ENCODE data around the gene SCN1B.

SCN1B gene

DNA sequence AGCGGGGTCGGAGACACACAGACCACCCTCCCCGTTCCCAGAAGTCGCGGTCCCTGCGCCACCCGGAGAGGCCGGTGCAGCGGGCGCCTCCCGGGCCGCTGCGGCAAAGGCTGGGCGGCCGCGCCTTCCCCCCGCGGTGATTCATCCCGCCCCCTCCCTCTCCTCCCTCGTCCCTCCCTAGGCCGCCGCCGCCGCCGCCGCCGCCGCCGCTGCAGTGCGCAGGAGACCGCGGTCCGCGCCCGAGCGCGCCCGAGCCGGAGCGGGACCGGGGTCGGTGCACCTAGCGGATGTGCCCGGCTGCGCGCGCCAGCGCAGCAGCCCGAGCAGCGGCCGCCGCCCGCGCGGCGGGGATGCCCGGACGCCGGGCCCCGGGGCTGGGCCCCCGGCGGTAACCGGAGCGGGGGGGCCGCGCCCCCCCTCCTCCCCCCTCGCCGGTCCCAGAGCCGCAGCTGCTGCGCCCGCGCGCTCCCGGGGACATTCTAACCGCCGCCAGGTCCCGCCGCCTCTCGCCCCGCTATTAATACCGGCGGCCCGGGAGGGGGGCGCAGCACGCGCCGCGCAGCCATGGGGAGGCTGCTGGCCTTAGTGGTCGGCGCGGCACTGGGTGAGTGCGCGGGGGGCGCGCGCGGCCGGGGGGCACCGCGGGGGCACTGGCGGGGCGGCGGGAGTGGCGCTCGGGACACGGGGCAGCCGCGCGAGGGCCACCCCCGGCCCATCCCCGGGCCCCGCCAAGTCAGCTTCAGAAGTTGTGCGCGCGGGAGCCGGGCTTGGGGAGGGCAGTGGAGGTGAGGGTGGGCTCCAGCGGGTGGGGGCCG lies at the start of gene SCN1B:
Gene SCN1B, plus strand, starts transcription at position 214 of the 815 bp plus-strand sequence. Its CDS starts 351 bp downstream, at position 565.
- ATAC-seq (ENCODE audit: insufficient read depth, low read depth) (peak; percentile 79), DNase-seq (peak; percentile 60)
- H2AFZ ChIP-seq (ENCODE audit: low read depth, low read length): no peak within 1 kb of the TSS
- peaks cover 28% of the 10 kb centered on the region for H4K20me1 ChIP-seq (ENCODE audit: insufficient read depth, low read length)
- TF ChIP-seq EZH2 (IDR thresholded peaks at IDR 0.05; ENCODE audit: borderline replicate concordance, low read depth, low read length, severe bottlenecking): peak; percentile 7
- TF ChIP-seq, protein P1, sequence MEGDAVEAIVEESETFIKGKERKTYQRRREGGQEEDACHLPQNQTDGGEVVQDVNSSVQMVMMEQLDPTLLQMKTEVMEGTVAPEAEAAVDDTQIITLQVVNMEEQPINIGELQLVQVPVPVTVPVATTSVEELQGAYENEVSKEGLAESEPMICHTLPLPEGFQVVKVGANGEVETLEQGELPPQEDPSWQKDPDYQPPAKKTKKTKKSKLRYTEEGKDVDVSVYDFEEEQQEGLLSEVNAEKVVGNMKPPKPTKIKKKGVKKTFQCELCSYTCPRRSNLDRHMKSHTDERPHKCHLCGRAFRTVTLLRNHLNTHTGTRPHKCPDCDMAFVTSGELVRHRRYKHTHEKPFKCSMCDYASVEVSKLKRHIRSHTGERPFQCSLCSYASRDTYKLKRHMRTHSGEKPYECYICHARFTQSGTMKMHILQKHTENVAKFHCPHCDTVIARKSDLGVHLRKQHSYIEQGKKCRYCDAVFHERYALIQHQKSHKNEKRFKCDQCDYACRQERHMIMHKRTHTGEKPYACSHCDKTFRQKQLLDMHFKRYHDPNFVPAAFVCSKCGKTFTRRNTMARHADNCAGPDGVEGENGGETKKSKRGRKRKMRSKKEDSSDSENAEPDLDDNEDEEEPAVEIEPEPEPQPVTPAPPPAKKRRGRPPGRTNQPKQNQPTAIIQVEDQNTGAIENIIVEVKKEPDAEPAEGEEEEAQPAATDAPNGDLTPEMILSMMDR (IDR thresholded peaks at IDR 0.05; ENCODE audit: borderline replicate concordance, extremely low read depth, low read length, poor library complexity, severe bottlenecking): no peak
- peaks cover 29% of the 10 kb centered on the region for H3K36me3 ChIP-seq (ENCODE audit: insufficient read depth, low read length)
- H3K27ac ChIP-seq (ENCODE audit: low read length): no peak within 1 kb of the TSS
- H3K9ac ChIP-seq (ENCODE audit: low read depth, low read length): no peak within 1 kb of the TSS; the same call in 1 of the 2 replicates
- peak within 1 kb of the TSS; percentile 61 for H3K4me2 ChIP-seq (ENCODE audit: insufficient read depth, low read length)
- peaks cover 7% of the 10 kb centered on the region; the same call in 1 of the 2 replicates for H3K4me1 ChIP-seq (ENCODE audit: insufficient read depth, low read length)
- H3K79me2 ChIP-seq (ENCODE audit: insufficient read depth, low read length): no peaks in the 10 kb centered on the region
- H3K27me3 ChIP-seq (ENCODE audit: insufficient read depth, low read length, poor library complexity): peaks cover 16% of the 10 kb centered on the region
- H3K4me3 ChIP-seq (ENCODE audit: low read depth in 1 of 2, low read length in 2 of 2): peak within 1 kb of the TSS in 1 of 2 experiments; percentile 40; a peak in 2 of 4 replicates
- H3K9me3 ChIP-seq (ENCODE audit: insufficient read depth, low read length, severe bottlenecking): no peaks in the 10 kb centered on the region

DNA sequence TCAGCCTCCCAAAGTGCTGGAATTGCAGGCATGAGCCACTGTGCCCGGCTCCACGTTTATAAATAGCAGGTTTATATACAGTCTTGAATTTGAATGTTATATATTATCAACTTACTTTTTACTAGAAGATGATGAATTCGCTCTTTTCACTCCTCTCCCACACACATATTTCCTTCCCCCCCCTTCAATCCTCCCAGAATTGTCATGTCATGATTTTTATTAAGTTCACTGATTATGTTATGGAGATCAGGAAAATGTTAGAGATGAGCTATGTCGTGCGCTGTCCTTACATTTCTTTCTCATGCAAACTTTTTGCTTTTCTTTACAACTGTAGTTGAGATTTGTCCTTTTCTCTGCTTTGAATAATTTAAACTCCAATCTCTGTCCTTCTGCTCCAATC lies 48.0 kb upstream of the SCN1B start:
- ATAC-seq (ENCODE audit: insufficient read depth, low read depth): no peak

GRCh38 chr19:34983786-34984185 lies 46.5 kb upstream of the SCN1B start:
- Histone ChIP-seq H4K20me1 (ENCODE audit: insufficient read depth, low read length) (no peaks in the 10 kb centered on the region), H3K9me3 (ENCODE audit: insufficient read depth, low read length, severe bottlenecking) (no peaks in the 10 kb centered on the region), H3K79me2 (ENCODE audit: insufficient read depth, low read length) (no peaks in the 10 kb centered on the region), H3K36me3 (ENCODE audit: insufficient read depth, low read length) (no peaks in the 10 kb centered on the region), H3K4me1 (ENCODE audit: insufficient read depth, low read length) (peaks cover 7% of the 10 kb centered on the region; the same call in 1 of the 2 replicates), H3K4me2 (ENCODE audit: insufficient read depth, low read length) (no peak overlapping the region), H3K9ac (ENCODE audit: low read depth, low read length) (no peak overlapping the region), H3K27ac (ENCODE audit: low read length) (no peak overlapping the region), H3K27me3 (ENCODE audit: insufficient read depth, low read length, poor library complexity) (no peaks in the 10 kb centered on the region), H3K4me3 (ENCODE audit: low read depth in 1 of 2, low read length in 2 of 2) (no peak overlapping the region), H2AFZ (ENCODE audit: low read depth, low read length) (no peak overlapping the region)
- no peak for ATAC-seq (ENCODE audit: insufficient read depth, low read depth)
- DNase-seq: no peak
- TF ChIP-seq, protein P1 (IDR thresholded peaks at IDR 0.05; ENCODE audit: borderline replicate concordance, extremely low read depth, low read length, poor library complexity, severe bottlenecking): no peak
- TF ChIP-seq EZH2 (IDR thresholded peaks at IDR 0.05; ENCODE audit: borderline replicate concordance, low read depth, low read length, severe bottlenecking): no peak

More for the DNA sequence above, 48.0 kb upstream of the SCN1B start:
- Histone ChIP-seq H3K9me3 (ENCODE audit: insufficient read depth, low read length, severe bottlenecking) (no peaks in the 10 kb centered on the region), H3K9ac (ENCODE audit: low read depth, low read length) (no peak overlapping the region), H3K79me2 (ENCODE audit: insufficient read depth, low read length) (no peaks in the 10 kb centered on the region), H2AFZ (ENCODE audit: low read depth, low read length) (no peak overlapping the region), H3K4me3 (ENCODE audit: low read depth in 1 of 2, low read length in 2 of 2) (no peak overlapping the region), H3K4me2 (ENCODE audit: insufficient read depth, low read length) (no peak overlapping the region), H3K4me1 (ENCODE audit: insufficient read depth, low read length) (peaks cover 7% of the 10 kb centered on the region; the same call in 1 of the 2 replicates), H4K20me1 (ENCODE audit: insufficient read depth, low read length) (no peaks in the 10 kb centered on the region), H3K27me3 (ENCODE audit: insufficient read depth, low read length, poor library complexity) (no peaks in the 10 kb centered on the region), H3K36me3 (ENCODE audit: insufficient read depth, low read length) (no peaks in the 10 kb centered on the region), H3K27ac (ENCODE audit: low read length) (no peak overlapping the region)
- TF ChIP-seq, protein P1 (IDR thresholded peaks at IDR 0.05; ENCODE audit: borderline replicate concordance, extremely low read depth, low read length, poor library complexity, severe bottlenecking): no peak
- TF ChIP-seq EZH2 (IDR thresholded peaks at IDR 0.05; ENCODE audit: borderline replicate concordance, low read depth, low read length, severe bottlenecking): no peak
- no peak for DNase-seq

Data from DND-41 (cell line).